Activated CD8-positive, alpha-beta memory T cell treated with anti-CD3 and anti-CD28 coated beads, Interleukin-2, amount 10 ng/mL, durations not matched to agents 7 days and 5 days (primary cell): ENCODE results near the gene ADARB1. TPM values are rescaled to one million over a fixed set of nuclear protein-coding genes. Genes with fewer than 3 reads are reported as not detected.

Experiments
- ATAC-seq: fragments of 150-1000 bp; cut with Tn5 transposase; one replicate; pipeline ENCODE4 v1.10.0; 2021; ENCODE audit warnings: moderate library complexity
- CTCF ChIA-PET: fragments of 350-600 bp; sonication (Branson Sonifier 250); formaldehyde crosslinking; loops from one replicate; lab custom pipeline; 2021; ENCODE audit warnings: antibody characterized with exemption; lab: Charles Lee
- DNase-seq: peaks from one replicate; pipeline ENCODE4 v3.0.0-alpha.2; 2020
- H3K27ac Mint-ChIP-seq: one replicate; pipeline ENCODE4 v1.8.0; 2021; ENCODE audit warnings: mild to moderate bottlenecking, mixed read lengths
- H3K27me3 Mint-ChIP-seq: one replicate; pipeline ENCODE4 v1.8.0; 2021; ENCODE audit warnings: mixed read lengths
- H3K36me3 Mint-ChIP-seq: one replicate; pipeline ENCODE4 v1.8.0; 2021; ENCODE audit warnings: mild to moderate bottlenecking, mixed read lengths
- H3K4me1 Mint-ChIP-seq: one replicate; pipeline ENCODE4 v1.8.0; 2021; ENCODE audit warnings: mixed read lengths
- H3K4me3 Mint-ChIP-seq: one replicate; pipeline ENCODE4 v1.8.0; 2021; ENCODE audit warnings: mild to moderate bottlenecking, moderate library complexity, mixed read lengths
- H3K9me3 Mint-ChIP-seq: one replicate; pipeline ENCODE4 v1.8.0; 2022; ENCODE audit warnings: low read depth, mixed read lengths
- total RNA-seq, 2 experiments: library from RNA; stranded (reverse); gene quantifications; one replicate each; pipeline ENCODE4 v1.2.3, GENCODE V29; 2021

ADARB1 gene
- total RNA-seq, 2 experiments from 2014 or later, result 29.4 to 38.3 TPM

GRCh38 chr21:45078371-45078770, 4.0 kb downstream of the ADARB1 start:
- ATAC-seq (no peak), DNase-seq (no peak)
- peak overlapping the region; percentile 58 for H3K27ac Mint-ChIP-seq
- no peaks in the 10 kb centered on the region for H3K9me3 Mint-ChIP-seq
- H3K4me1 Mint-ChIP-seq, result peaks cover 78% of the 10 kb centered on the region
- peak overlapping the region; percentile 35 for H3K4me3 Mint-ChIP-seq
- CTCF ChIA-PET, result interaction anchor here (1.0 to 9.0 kb wide), 10 partner anchors 8 to 151 kb away, joined by 3 to 69 read pairs (median 4); partner anchors contain the start of gene SLX9
- H3K27me3 Mint-ChIP-seq, result peaks cover 9% of the 10 kb centered on the region
- peaks cover 10% of the 10 kb centered on the region for H3K36me3 Mint-ChIP-seq

- peak; percentile 78 for ATAC-seq
- peaks cover 80% of the 10 kb centered on the region for H3K4me1 Mint-ChIP-seq
- no peak overlapping the region for H3K4me3 Mint-ChIP-seq
Measured at GRCh38 chr21:45078877-45079281, 4.5 kb downstream of the ADARB1 start.

GRCh38 chr21:45079351-45079750, 5.0 kb downstream of the ADARB1 start:
- no peaks in the 10 kb centered on the region for H3K9me3 Mint-ChIP-seq
- ATAC-seq (no peak), DNase-seq (no peak)
- peak overlapping the region; percentile 97 for H3K27ac Mint-ChIP-seq
- peak overlapping the region; percentile 5 for H3K4me3 Mint-ChIP-seq
- peaks cover 9% of the 10 kb centered on the region for H3K36me3 Mint-ChIP-seq
- peaks cover 9% of the 10 kb centered on the region for H3K27me3 Mint-ChIP-seq
- peaks cover 84% of the 10 kb centered on the region for H3K4me1 Mint-ChIP-seq
- CTCF ChIA-PET, result interaction anchor here (0.9 to 9.0 kb wide), 10 partner anchors 10 to 152 kb away, joined by 3 to 69 read pairs (median 4); partner anchors contain the start of gene SLX9

More at GRCh38 chr21:45078877-45079281, 4.5 kb downstream of the ADARB1 start:
- peak; percentile 94 for DNase-seq
- Mint-ChIP-seq H3K27me3 (peaks cover 9% of the 10 kb centered on the region), H3K27ac (peak overlapping the region; percentile 97), H3K36me3 (peaks cover 7% of the 10 kb centered on the region), H3K9me3 (no peaks in the 10 kb centered on the region)
- CTCF ChIA-PET, result interaction anchor here (0.9 to 9.0 kb wide), 11 partner anchors 10 to 151 kb away, joined by 3 to 69 read pairs (median 4); partner anchors contain the start of gene SLX9

GRCh38 chr21:45080232-45080631, 5.9 kb downstream of the ADARB1 start:
- Mint-ChIP-seq H3K36me3 (peaks cover 9% of the 10 kb centered on the region), H3K4me3 (peak overlapping the region; percentile 5), H3K27ac (peak overlapping the region; percentile 97), H3K4me1 (peaks cover 93% of the 10 kb centered on the region), H3K27me3 (peaks cover 9% of the 10 kb centered on the region), H3K9me3 (no peaks in the 10 kb centered on the region)
- DNase-seq (no peak), ATAC-seq (no peak)
- CTCF ChIA-PET, result interaction anchor here (0.6 to 9.0 kb wide), 6 partner anchors 19 to 153 kb away, joined by 3 to 69 read pairs (median 4); no protein-coding TSS in a partner anchor

GRCh38 chr21:45080639-45081414, 6.4 kb downstream of the ADARB1 start:
- Mint-ChIP-seq H3K4me1 (peaks cover 95% of the 10 kb centered on the region), H3K9me3 (no peaks in the 10 kb centered on the region), H3K27ac (peak overlapping the region; percentile 83), H3K36me3 (peaks cover 9% of the 10 kb centered on the region), H3K27me3 (peaks cover 6% of the 10 kb centered on the region), H3K4me3 (peak overlapping the region; percentile 38)
- ATAC-seq (peak; percentile 52), DNase-seq (peak; percentile 69)
- CTCF ChIA-PET, result interaction anchor here (0.6 to 9.0 kb wide), 5 partner anchors 18 to 58 kb away, joined by 3 to 69 read pairs (median 4); no protein-coding TSS in a partner anchor

GRCh38 chr21:45081636-45082035, 7.3 kb downstream of the ADARB1 start:
- Mint-ChIP-seq H3K4me1 (peaks cover 95% of the 10 kb centered on the region), H3K9me3 (no peaks in the 10 kb centered on the region), H3K27ac (peak overlapping the region; percentile 83), H3K27me3 (no peaks in the 10 kb centered on the region), H3K36me3 (peaks cover 9% of the 10 kb centered on the region), H3K4me3 (peak overlapping the region; percentile 38)
- CTCF ChIA-PET, result interaction anchor here (1.2 to 9.0 kb wide), 2 partner anchors 47 to 57 kb away, joined by 3 to 69 read pairs; no protein-coding TSS in a partner anchor
- DNase-seq (no peak), ATAC-seq (no peak)

- DNase-seq, result no peak
- no peaks in the 10 kb centered on the region for H3K27me3 Mint-ChIP-seq
- H3K9me3 Mint-ChIP-seq, result no peaks in the 10 kb centered on the region
- no peak for ATAC-seq
- H3K36me3 Mint-ChIP-seq, result peaks cover 11% of the 10 kb centered on the region
- no peak overlapping the region for H3K27ac Mint-ChIP-seq
- CTCF ChIA-PET, result interaction anchor here (1.2 to 9.0 kb wide), 2 partner anchors 46 to 56 kb away, joined by 3 to 69 read pairs; no protein-coding TSS in a partner anchor
- peaks cover 98% of the 10 kb centered on the region for H3K4me1 Mint-ChIP-seq
- H3K4me3 Mint-ChIP-seq, result no peak overlapping the region
Measured at GRCh38 chr21:45082736-45083135, 8.4 kb downstream of the ADARB1 start.

- H3K27me3 Mint-ChIP-seq, result no peaks in the 10 kb centered on the region
- H3K4me1 Mint-ChIP-seq, result peaks cover 98% of the 10 kb centered on the region
- H3K4me3 Mint-ChIP-seq, result no peak overlapping the region
- H3K9me3 Mint-ChIP-seq, result no peaks in the 10 kb centered on the region
- no peak for DNase-seq
- CTCF ChIA-PET, result interaction anchor here (0.7 to 9.0 kb wide), 2 partner anchors 12 to 55 kb away, joined by 3 to 69 read pairs; no protein-coding TSS in a partner anchor
- peaks cover 14% of the 10 kb centered on the region for H3K36me3 Mint-ChIP-seq
- no peak for ATAC-seq
- peak overlapping the region; percentile 9 for H3K27ac Mint-ChIP-seq
Measured at GRCh38 chr21:45084121-45084520, 9.7 kb downstream of the ADARB1 start.

GRCh38 chr21:45084881-45085536, 10.6 kb downstream of the ADARB1 start:
- no peak overlapping the region for H3K4me3 Mint-ChIP-seq
- peaks cover 17% of the 10 kb centered on the region for H3K36me3 Mint-ChIP-seq
- no peaks in the 10 kb centered on the region for H3K27me3 Mint-ChIP-seq
- CTCF ChIA-PET, result interaction anchor here (1.3 to 1.9 kb wide), 3 partner anchors 9 to 135 kb away, joined by 4 to 5 read pairs (median 5); no protein-coding TSS in a partner anchor
- H3K4me1 Mint-ChIP-seq, result peaks cover 94% of the 10 kb centered on the region
- ATAC-seq (no peak), DNase-seq (no peak)
- H3K27ac Mint-ChIP-seq, result peak overlapping the region; percentile 3
- no peaks in the 10 kb centered on the region for H3K9me3 Mint-ChIP-seq

GRCh38 chr21:45085700-45086099, 11.3 kb downstream of the ADARB1 start:
- DNase-seq, result no peak
- ATAC-seq, result no peak
- Mint-ChIP-seq H3K36me3 (peaks cover 17% of the 10 kb centered on the region), H3K9me3 (no peaks in the 10 kb centered on the region), H3K4me3 (no peak overlapping the region), H3K27ac (no peak overlapping the region), H3K4me1 (peaks cover 89% of the 10 kb centered on the region), H3K27me3 (no peaks in the 10 kb centered on the region)
- CTCF ChIA-PET, result interaction anchor here (0.8 to 2.2 kb wide), 7 partner anchors 8 to 145 kb away, joined by 3 to 5 read pairs (median 4); no protein-coding TSS in a partner anchor

- Mint-ChIP-seq H3K4me3 (no peak overlapping the region), H3K4me1 (peaks cover 82% of the 10 kb centered on the region)
Measured at GRCh38 chr21:45086337-45086958, 12.1 kb downstream of the ADARB1 start.

GRCh38 chr21:45087022-45087823, 12.8 kb downstream of the ADARB1 start:
- peak overlapping the region; percentile 34 for H3K4me3 Mint-ChIP-seq
- DNase-seq (peak; percentile 83), ATAC-seq (peak; percentile 63)
- peaks cover 75% of the 10 kb centered on the region for H3K4me1 Mint-ChIP-seq
- peak overlapping the region; percentile 73 for H3K27ac Mint-ChIP-seq
- peaks cover 10% of the 10 kb centered on the region for H3K36me3 Mint-ChIP-seq
- CTCF ChIA-PET, result interaction anchor here (1.2 to 2.2 kb wide), 7 partner anchors 11 to 52 kb away, joined by 3 to 5 read pairs (median 4); no protein-coding TSS in a partner anchor
- H3K9me3 Mint-ChIP-seq, result no peaks in the 10 kb centered on the region
- no peaks in the 10 kb centered on the region for H3K27me3 Mint-ChIP-seq

More at GRCh38 chr21:45086337-45086958, 12.1 kb downstream of the ADARB1 start:
- DNase-seq (no peak), ATAC-seq (no peak)
- Mint-ChIP-seq H3K9me3 (no peaks in the 10 kb centered on the region), H3K27ac (peak overlapping the region; percentile 73), H3K27me3 (no peaks in the 10 kb centered on the region), H3K36me3 (peaks cover 15% of the 10 kb centered on the region)
- CTCF ChIA-PET, result interaction anchor here (0.8 to 2.2 kb wide), 10 partner anchors 9 to 146 kb away, joined by 3 to 5 read pairs (median 4); no protein-coding TSS in a partner anchor
